Loucy (cell line): ENCODE results near the gene FAM222A.
A peak's percentile ranks its signal among the peaks of the same experiment; 100 is the strongest.

Experiments
- H2AFZ ChIP-seq: fragments of 200-600 bp; sonication (generic); 2 replicates; pipeline ENCODE4 v1.6.0; 2016; ENCODE audit warnings: antibody characterized with exemption, mild to moderate bottlenecking, low read length, moderate library complexity
- H3F3A ChIP-seq: fragments of 200-600 bp; 2 replicates; pipeline ENCODE4 v1.6.0; 2016; ENCODE audit warnings: antibody characterized with exemption, low read depth, mild to moderate bottlenecking
- H3K27me3 ChIP-seq: fragments of 200-600 bp; sonication (generic); 2 replicates; pipeline ENCODE4 v1.6.1; 2014; ENCODE audit warnings: low read length, mild to moderate bottlenecking; ENCODE audit not compliant: insufficient read depth, poor library complexity, severe bottlenecking
- H3K36me3 ChIP-seq: fragments of 200-600 bp; sonication (generic); 2 replicates; pipeline ENCODE4 v1.6.1; 2016; ENCODE audit warnings: low read length; ENCODE audit not compliant: insufficient read depth
- H3K4me1 ChIP-seq: fragments of 200-600 bp; sonication (generic); 2 replicates; pipeline ENCODE4 v1.5.1; 2014; ENCODE audit warnings: low read length, mild to moderate bottlenecking; ENCODE audit not compliant: insufficient read depth, poor library complexity, severe bottlenecking
- H3K4me2 ChIP-seq: fragments of 200-600 bp; sonication (generic); 2 replicates; pipeline ENCODE4 v1.6.0; 2014; ENCODE audit warnings: antibody characterized with exemption, low read length, low read depth, mild to moderate bottlenecking; ENCODE audit not compliant: poor library complexity, severe bottlenecking
- H3K4me3 ChIP-seq: fragments of 200-600 bp; sonication (generic); 2 replicates; pipeline ENCODE4 v1.5.1; 2014; ENCODE audit warnings: low read length, mild to moderate bottlenecking, mixed read lengths; ENCODE audit not compliant: poor library complexity, severe bottlenecking
- H3K79me2 ChIP-seq: fragments of 200-600 bp; sonication (generic); 2 replicates; pipeline ENCODE4 v1.6.1; 2014; ENCODE audit warnings: low read length; ENCODE audit not compliant: insufficient read depth
- H3K9ac ChIP-seq: fragments of 200-600 bp; sonication (generic); 2 replicates; pipeline ENCODE4 v1.6.0; 2014; ENCODE audit warnings: mild to moderate bottlenecking, low read depth, low read length, moderate library complexity; ENCODE audit not compliant: poor library complexity, severe bottlenecking
- H3K9me2 ChIP-seq: fragments of 200-600 bp; sonication (generic); replicated peaks from 2 replicates; pipeline ENCODE4 v1.6.1; 2016; ENCODE audit warnings: low read depth, low read length, mixed read lengths
- H3K9me3 ChIP-seq: fragments of 200-600 bp; sonication (generic); 2 replicates; pipeline ENCODE4 v1.6.1; 2014; ENCODE audit warnings: mild to moderate bottlenecking, antibody characterized with exemption, low read length, low read depth; ENCODE audit not compliant: insufficient read depth
- H4K20me1 ChIP-seq: fragments of 200-600 bp; sonication (generic); 2 replicates; pipeline ENCODE4 v1.6.0; 2014; ENCODE audit warnings: antibody characterized with exemption, low read length, mild to moderate bottlenecking; ENCODE audit not compliant: insufficient read depth, poor library complexity, severe bottlenecking
- CTCF ChIP-seq: fragments of 200-600 bp; sonication (generic); conservative IDR thresholded peaks from 2 replicates; pipeline ENCODE4 v1.5.1; 2014; ENCODE audit warnings: mild to moderate bottlenecking, antibody characterized with exemption, low read length
- EZH2phosphoT487 ChIP-seq: fragments of 200-600 bp; IDR thresholded peaks from 2 replicates; pipeline ENCODE4 v1.6.1; 2018; ENCODE audit warnings: antibody characterized with exemption, mild to moderate bottlenecking, moderate library complexity, borderline replicate concordance

FAM222A gene

GRCh38 chr12:109713187-109714070 lies at the start of gene FAM222A:
FAM222A (plus strand) TSS chr12:109713825; CDS start chr12:109744147, 30,322 bp downstream.
- H3K4me3 ChIP-seq: peak within 1 kb of the TSS; percentile 68
- peak within 1 kb of the TSS; percentile 18 for H3K9ac ChIP-seq
- H4K20me1 ChIP-seq: peaks cover 10% of the 10 kb centered on the region
- peaks cover 11% of the 10 kb centered on the region for H3K4me1 ChIP-seq
- H3K79me2 ChIP-seq: no peaks in the 10 kb centered on the region
- peak within 1 kb of the TSS; percentile 32; the same call in 1 of the 2 replicates for H2AFZ ChIP-seq
- peak within 1 kb of the TSS; percentile 61 for H3K4me2 ChIP-seq
- H3K9me3 ChIP-seq: no peaks in the 10 kb centered on the region
- H3K36me3 ChIP-seq: no peaks in the 10 kb centered on the region
- TF ChIP-seq CTCF (no peak), EZH2phosphoT487 (no peak)
- no peaks in the 10 kb centered on the region for H3F3A ChIP-seq
- no peaks in the 10 kb centered on the region for H3K27me3 ChIP-seq
- H3K9me2 ChIP-seq: no peaks in the 10 kb centered on the region

- H3K79me2 ChIP-seq: no peaks in the 10 kb centered on the region
- H3K4me2 ChIP-seq: no peak overlapping the region
- no peaks in the 10 kb centered on the region for H3K36me3 ChIP-seq
- H2AFZ ChIP-seq: no peak overlapping the region
- no peak overlapping the region for H3K4me3 ChIP-seq
- no peak overlapping the region for H3K9ac ChIP-seq
- H4K20me1 ChIP-seq: no peaks in the 10 kb centered on the region
- no peaks in the 10 kb centered on the region for H3K4me1 ChIP-seq
- H3F3A ChIP-seq: no peaks in the 10 kb centered on the region
- H3K9me2 ChIP-seq: no peaks in the 10 kb centered on the region
- no peak for TF ChIP-seq EZH2phosphoT487
- no peak for TF ChIP-seq CTCF
- no peaks in the 10 kb centered on the region for H3K9me3 ChIP-seq
- H3K27me3 ChIP-seq: no peaks in the 10 kb centered on the region
Observed at GRCh38 chr12:109664402-109664801, 49.2 kb upstream of the FAM222A start.

GRCh38 chr12:109666068-109666467 lies 47.6 kb upstream of the FAM222A start:
- no peak for TF ChIP-seq EZH2phosphoT487
- no peak for TF ChIP-seq CTCF
- no peaks in the 10 kb centered on the region for H3K79me2 ChIP-seq
- no peaks in the 10 kb centered on the region for H3F3A ChIP-seq
- no peak overlapping the region for H3K4me3 ChIP-seq
- no peak overlapping the region for H2AFZ ChIP-seq
- no peaks in the 10 kb centered on the region for H3K9me3 ChIP-seq
- H3K4me2 ChIP-seq: no peak overlapping the region
- H4K20me1 ChIP-seq: no peaks in the 10 kb centered on the region
- H3K9me2 ChIP-seq: no peaks in the 10 kb centered on the region
- no peak overlapping the region for H3K9ac ChIP-seq
- no peaks in the 10 kb centered on the region for H3K4me1 ChIP-seq
- no peaks in the 10 kb centered on the region for H3K36me3 ChIP-seq
- no peaks in the 10 kb centered on the region for H3K27me3 ChIP-seq
